Transverse colon (tissue), 4 donors: ENCODE results near the gene OBSCN. TPM values are rescaled to one million over a fixed set of nuclear protein-coding genes. Genes with fewer than 3 reads are reported as not detected.

Source experiments
- DNase-seq: peaks from one replicate; pipeline ENCODE4 v3.0.0-alpha.2; 2019
- H3K27ac ChIP-seq, 4 donors: fragments of 200-600 bp; sonication (generic); 2 replicates each; pipeline ENCODE4 v1.5.1; 2016 to 2018; ENCODE audit warnings: inconsistent platforms in 4 of 4
- H3K27me3 ChIP-seq: fragments of 200-600 bp; sonication (generic); 2 replicates; pipeline ENCODE4 v1.5.1; 2017; ENCODE audit warnings: inconsistent platforms
- H3K36me3 ChIP-seq, 4 donors: fragments of 200-600 bp; sonication (generic); 2 replicates each; pipeline ENCODE4 v1.5.1; 2017 to 2019; ENCODE audit warnings: inconsistent platforms in 4 of 4
- H3K4me1 ChIP-seq, 4 donors: fragments of 200-600 bp; sonication (generic); 2 replicates each; pipeline ENCODE4 v1.5.1; 2017 to 2020; ENCODE audit warnings: inconsistent platforms in 4 of 4
- H3K4me3 ChIP-seq, 4 donors: fragments of 200-600 bp; sonication (generic); 1 replicate in 1 of 4; 2 replicates in 3 of 4; pipeline versions ENCODE4 v1.5.1 to v1.6.1; 2017 to 2019; ENCODE audit warnings: inconsistent platforms in 4 of 4
- H3K9me3 ChIP-seq, 2 donors: fragments of 200-600 bp; sonication (generic); 2 replicates each; pipeline ENCODE4 v1.5.1; 2017 to 2019; ENCODE audit warnings: inconsistent platforms in 2 of 2
- CTCF ChIP-seq, 5 experiments: fragments of 200-600 bp in 3 of 5; fragments of 450-650 bp in 2 of 5; sonication (generic) in 3 of 5; IDR thresholded peaks; 1 replicate in 2 of 5; 2 replicates in 3 of 5; pipeline ENCODE4 v1.5.1; 2016 to 2017; ENCODE audit warnings: antibody characterized with exemption in 5 of 5, inconsistent platforms in 3 of 5, mild to moderate bottlenecking in 2 of 5, moderate library complexity in 1 of 5
- EP300 ChIP-seq: sonication (generic); formaldehyde crosslinking; IDR thresholded peaks from one replicate; pipeline ENCODE4 v1.6.1; 2017; ENCODE audit warnings: antibody characterized with exemption, low read depth
- POLR2A ChIP-seq: fragments of 450-650 bp; IDR thresholded peaks from one replicate; pipeline ENCODE4 v1.6.1; 2016; ENCODE audit warnings: antibody characterized with exemption, mild to moderate bottlenecking, moderate library complexity
- POLR2AphosphoS5 ChIP-seq, 3 donors: sonication (generic); formaldehyde crosslinking; IDR thresholded peaks; one replicate each; pipeline ENCODE4 v1.6.1; 2016; ENCODE audit warnings: antibody characterized with exemption in 3 of 3
- WGBS, 2 donors: methylation state at CpG; one replicate each; pipeline ENCODE4 v1.1.5; 2018; ENCODE audit warnings: low coverage in 1 of 2; 5-methylcytosine and 5-hydroxymethylcytosine counted together
- in situ Hi-C, 4 donors: fragments of 200-750 bp; cut with MboI; loops; one replicate each; pipeline versions ENCODE4 v1.15.0 to v1.15.1; 2017; ENCODE audit warnings: low sequenced_read_pairs in 3 of 4, low pct_ligation_motif_present in 1 of 4, low pct_unique_long_range_greater_than_20kb in 1 of 4
- intact Hi-C: fragments of 100-400 bp; cut with DNase I; formaldehyde crosslinking; loops from one replicate; pipeline ENCODE4 v1.15.1; 2023; ENCODE audit warnings: low total_unique reads
- total RNA-seq, 4 donors: library from RNA; depleted of rRNA; stranded (reverse); fragments of >200 nt; gene quantifications; one replicate each; pipeline ENCODE4 v1.1.0, GENCODE V29; 2016

OBSCN gene
- total RNA-seq, 4 donors from 2014 or later = 11.9 to 21.7 (median 15.8) TPM

DNA sequence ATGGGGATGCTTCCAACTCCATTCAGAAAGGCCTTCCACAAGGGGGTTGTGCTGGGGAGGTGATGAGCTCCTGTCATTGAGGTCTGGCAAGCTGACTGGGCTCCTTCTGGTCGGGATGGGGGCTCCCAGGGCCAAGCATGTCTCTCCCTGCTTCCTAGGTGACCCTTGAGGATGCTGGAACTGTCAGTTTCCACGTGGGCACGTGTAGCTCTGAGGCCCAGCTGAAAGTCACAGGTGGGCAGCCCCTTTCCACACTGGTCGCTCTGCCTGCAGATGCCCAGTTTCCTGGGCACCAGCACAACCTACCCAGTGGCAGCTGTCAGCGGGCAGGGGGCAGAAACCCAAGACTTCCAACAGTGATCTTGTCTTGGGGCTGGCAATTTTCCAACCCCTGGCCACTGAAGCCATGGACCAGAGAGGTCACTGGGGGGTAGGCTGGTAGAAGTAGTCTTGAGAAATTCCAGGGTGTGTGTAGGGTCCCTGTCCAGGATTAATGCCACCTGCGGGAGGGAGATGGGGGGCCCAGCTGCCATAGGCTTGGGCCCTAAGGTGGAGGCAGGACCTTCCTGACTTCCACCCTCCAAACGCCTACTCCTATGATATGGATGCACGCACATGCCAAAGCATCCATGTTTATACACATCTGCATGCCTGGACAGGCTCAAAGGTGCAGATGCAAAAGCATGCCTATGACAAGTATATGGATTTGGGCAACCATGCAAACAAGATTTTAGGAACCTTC, 101.7 kb downstream of the OBSCN start:
- no peaks in the 10 kb centered on the region for H3K36me3 ChIP-seq
- no peak overlapping the region for H3K4me3 ChIP-seq
- H3K27ac ChIP-seq = no peak overlapping the region
- 72% methylated on average over 8 of the region's 8 CpGs; no CpG with 5 or more reads in 1 of the 2 donors for WGBS, 2 donors
- in situ Hi-C loops = no loop called here
- DNase-seq = no peak
- TF ChIP-seq POLR2AphosphoS5 (IDR thresholded peaks at IDR 0.05) (no peak), EP300 (no peak)
- no peaks in the 10 kb centered on the region for H3K4me1 ChIP-seq
- H3K9me3 ChIP-seq = no peaks in the 10 kb centered on the region
- no peaks in the 10 kb centered on the region for H3K27me3 ChIP-seq
- intact Hi-C loops = no loop called here

DNA sequence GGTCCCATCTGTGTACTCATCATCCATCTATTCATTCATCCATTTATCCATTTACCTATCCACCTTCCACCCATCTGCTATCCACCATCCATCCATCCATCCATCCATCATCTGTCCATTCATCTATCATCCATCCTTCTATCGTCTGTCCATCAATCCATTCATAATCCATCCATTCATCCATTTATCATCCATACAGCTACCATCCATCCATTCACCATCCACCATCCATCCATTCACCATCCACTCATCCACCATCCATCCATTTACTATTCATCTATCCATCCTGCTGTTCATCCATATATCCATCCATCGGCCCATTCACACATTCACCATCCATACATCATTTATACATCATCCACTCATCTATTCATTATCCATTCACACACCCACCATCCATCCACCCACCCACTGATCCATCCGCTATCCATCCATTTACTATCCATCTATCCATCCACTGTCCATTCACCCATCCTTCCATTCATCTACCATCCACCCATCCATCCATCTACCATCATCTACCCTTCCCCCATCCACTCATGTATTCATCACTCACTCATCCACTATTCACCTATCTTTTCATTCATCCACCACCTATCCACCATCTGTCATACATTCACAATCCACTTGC, 102.4 kb downstream of the OBSCN start:
- Histone ChIP-seq H3K9me3 (no peaks in the 10 kb centered on the region), H3K27ac (no peak overlapping the region), H3K27me3 (no peaks in the 10 kb centered on the region), H3K4me3 (no peak overlapping the region), H3K36me3 (no peaks in the 10 kb centered on the region), H3K4me1 (no peaks in the 10 kb centered on the region)
- 96 to 97% methylated on average over 3 of the region's 3 CpGs for WGBS, 2 donors
- in situ Hi-C loops = no loop called here
- intact Hi-C loops = no loop called here
- DNase-seq = no peak
- TF ChIP-seq POLR2AphosphoS5 (IDR thresholded peaks at IDR 0.05) (no peak), EP300 (no peak), CTCF (IDR thresholded peaks at IDR 0.05) (no peak), POLR2A (no peak)

DNA sequence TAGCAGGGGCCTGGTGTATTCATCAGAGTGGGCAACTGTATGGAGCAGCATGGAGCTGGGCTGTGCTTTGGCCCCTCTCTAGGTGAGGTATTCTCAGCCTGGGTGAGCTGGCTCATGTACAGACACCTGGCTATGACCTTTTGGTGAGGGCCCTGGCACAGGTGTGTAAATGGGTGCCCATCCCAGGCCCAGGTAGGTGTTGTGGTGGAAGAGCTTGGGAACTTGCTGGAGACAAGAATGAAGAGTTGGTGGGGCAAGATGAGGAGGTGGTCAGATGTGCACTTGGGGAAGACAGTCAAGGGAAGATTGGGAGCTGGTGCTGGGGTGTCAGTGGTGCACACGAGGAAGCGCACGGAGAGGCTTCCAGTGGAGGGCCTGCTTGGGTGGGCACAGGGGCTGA, 103.2 kb downstream of the OBSCN start:
- Histone ChIP-seq H3K27ac (no peak overlapping the region), H3K4me3 (no peak overlapping the region), H3K4me1 (no peaks in the 10 kb centered on the region), H3K36me3 (no peaks in the 10 kb centered on the region), H3K9me3 (no peaks in the 10 kb centered on the region), H3K27me3 (no peaks in the 10 kb centered on the region)
- in situ Hi-C loops (no loop called here), intact Hi-C loops (no loop called here)
- 88% methylated on average over 3 of the region's 3 CpGs; no CpG with 5 or more reads in 1 of the 2 donors for WGBS, 2 donors
- DNase-seq = no peak
- TF ChIP-seq POLR2A = no peak
- TF ChIP-seq EP300 = no peak
- no peak for TF ChIP-seq CTCF (IDR thresholded peaks at IDR 0.05)
- TF ChIP-seq POLR2AphosphoS5 (IDR thresholded peaks at IDR 0.05) = no peak

DNA sequence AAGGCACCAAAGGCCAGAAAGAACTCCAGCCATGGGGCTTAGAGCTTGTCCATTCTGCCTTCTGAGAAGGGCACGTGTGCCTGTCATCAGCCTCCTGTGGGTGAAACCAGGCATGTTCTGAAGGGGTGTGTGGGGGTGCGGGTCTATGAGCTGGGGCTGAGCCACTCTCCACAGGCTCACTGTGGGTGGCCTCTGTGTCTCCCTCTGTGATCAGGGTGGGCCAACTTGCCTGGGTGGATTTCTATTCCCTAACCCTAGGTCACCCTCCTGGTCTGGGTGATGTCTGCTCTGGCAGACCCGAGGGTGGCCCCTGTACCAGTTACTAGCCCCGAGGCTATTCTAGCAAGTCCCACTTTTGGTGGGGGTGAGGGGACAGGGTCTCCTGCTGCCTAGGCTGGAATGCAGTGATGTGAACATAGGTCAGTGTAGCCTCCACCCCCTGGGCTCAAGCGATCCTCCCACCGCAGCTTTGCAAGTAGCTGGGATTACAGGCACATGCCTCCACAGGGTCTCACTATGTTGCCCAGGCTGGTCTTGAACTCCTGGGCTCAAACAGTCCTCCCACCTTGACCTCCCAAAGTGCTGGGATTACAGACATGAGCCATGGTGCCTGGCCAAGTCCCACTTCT, 104.4 kb downstream of the OBSCN start:
- Histone ChIP-seq H3K27ac (no peak overlapping the region), H3K27me3 (no peaks in the 10 kb centered on the region), H3K36me3 (no peaks in the 10 kb centered on the region), H3K4me1 (no peaks in the 10 kb centered on the region), H3K9me3 (no peaks in the 10 kb centered on the region), H3K4me3 (no peak overlapping the region)
- TF ChIP-seq EP300 (no peak), POLR2AphosphoS5 (IDR thresholded peaks at IDR 0.05) (no peak), POLR2A (no peak), CTCF (IDR thresholded peaks at IDR 0.05) (no peak)
- WGBS, 2 donors = 90% methylated on average over 6 of the region's 6 CpGs; no CpG with 5 or more reads in 1 of the 2 donors
- intact Hi-C loops (no loop called here), in situ Hi-C loops (no loop called here)
- no peak for DNase-seq
